Measurements from ENCODE around the gene DEDD.
A peak's percentile ranks its signal among the peaks of the same experiment; 100 is the strongest.
"Not testable (repeated sequence)": the region's sequence is repeated elsewhere in the genome, so short reads cannot be mapped to it uniquely, and the experiment has no call there.

The DEDD gene

GRCh38 chr1:161130266-161130665, 2.2 kb downstream of the DEDD start:
- no peak for DNase-seq (ENCODE audit: low read depth, low spot score)
- H3K27ac ChIP-seq: no peak overlapping the region

DNA sequence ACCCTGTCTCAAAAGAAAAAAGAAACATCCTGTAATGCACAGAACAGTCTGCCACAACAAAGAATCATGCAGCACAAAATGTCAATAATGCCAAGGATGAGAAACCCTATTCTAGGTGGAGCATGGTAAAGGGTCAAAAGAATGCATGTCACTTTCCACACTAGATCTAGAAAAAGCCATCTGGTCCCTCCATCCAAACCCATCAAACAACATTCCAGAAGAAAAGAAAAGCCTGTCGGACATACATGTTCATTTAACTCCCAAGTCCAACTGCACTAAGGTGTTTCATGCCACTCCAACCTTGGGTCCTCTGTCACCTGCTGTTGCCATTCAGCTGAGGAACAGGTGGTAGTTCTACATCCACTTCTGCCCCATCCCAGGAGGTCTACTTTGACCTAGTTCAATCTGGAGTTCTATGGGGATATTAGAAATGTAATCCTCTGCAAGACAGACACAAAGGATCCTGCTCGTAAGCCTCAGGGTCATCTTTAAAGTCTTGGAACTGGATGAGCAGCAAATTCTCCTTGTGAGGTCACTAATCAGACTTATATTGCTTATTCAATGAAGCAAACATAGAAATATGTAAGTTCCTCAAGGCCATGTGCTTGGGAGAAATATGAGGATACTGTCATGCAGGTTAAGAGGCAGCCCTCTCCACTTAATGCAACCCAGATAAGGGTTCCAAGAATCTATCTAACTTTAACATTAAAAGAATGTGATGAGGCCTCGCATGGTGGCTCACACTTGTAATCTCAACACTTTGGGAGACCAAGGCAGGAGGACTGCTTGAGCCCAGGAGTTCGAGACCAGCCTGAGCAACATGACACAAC, 3.7 kb downstream of the DEDD start:
- no peak overlapping the region for H3K27ac ChIP-seq
- no peak for DNase-seq (ENCODE audit: low read depth, low spot score)

DNA sequence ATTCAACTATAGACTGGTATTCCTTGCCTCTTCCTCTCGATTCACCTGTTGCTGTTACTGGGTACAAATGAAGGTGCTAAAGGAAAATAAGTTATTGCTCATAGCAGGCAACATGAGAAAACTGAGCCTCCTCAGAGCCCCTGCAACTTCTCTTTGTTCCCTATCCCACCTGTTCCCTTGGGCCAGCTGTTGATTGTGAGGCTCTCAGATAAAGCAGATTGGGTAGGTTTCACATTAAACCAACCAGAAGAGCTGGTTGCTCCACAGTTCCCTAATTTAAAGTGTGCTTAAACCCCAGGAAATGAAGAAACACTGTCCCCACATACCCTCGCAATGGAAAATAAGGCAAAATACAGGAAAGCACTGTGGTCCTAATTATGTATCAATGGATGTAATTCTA, 4.8 kb downstream of the DEDD start:
- DNase-seq (ENCODE audit: low read depth, low spot score): no peak
- H3K27ac ChIP-seq: no peak overlapping the region

GRCh38 chr1:161122967-161123366, 9.5 kb downstream of the DEDD start:
- peak overlapping the region; percentile 3 for H3K27ac ChIP-seq
- no peak for DNase-seq (ENCODE audit: low read depth, low spot score)

DNA sequence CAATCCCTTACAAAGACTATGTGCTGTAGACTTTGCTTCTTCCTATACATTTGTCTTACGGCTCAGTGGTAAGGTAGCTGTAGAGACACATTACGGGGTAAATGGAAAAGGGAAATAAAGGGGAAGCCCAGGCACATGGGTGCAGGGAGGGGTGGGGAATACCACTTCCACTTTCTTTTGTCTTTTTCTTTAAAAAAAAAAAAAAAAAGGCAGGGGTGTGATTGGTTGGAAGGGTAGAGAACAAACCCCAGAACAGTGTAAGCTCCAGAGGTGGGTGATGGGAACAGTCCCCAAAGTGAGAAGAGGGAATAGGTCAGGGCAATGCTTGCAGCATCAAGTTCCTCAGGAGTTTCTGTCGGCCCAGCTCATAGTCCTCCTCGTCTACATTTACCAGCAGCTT, 10.6 kb downstream of the DEDD start:
- no peak for DNase-seq (ENCODE audit: low read depth, low spot score)
- H3K27ac ChIP-seq: peak overlapping the region; percentile 3

- no peak for DNase-seq (ENCODE audit: low read depth, low spot score)
- H3K27ac ChIP-seq: peak overlapping the region; percentile 97
Measured at GRCh38 chr1:161121042-161121650, 11.3 kb downstream of the DEDD start.

DNA sequence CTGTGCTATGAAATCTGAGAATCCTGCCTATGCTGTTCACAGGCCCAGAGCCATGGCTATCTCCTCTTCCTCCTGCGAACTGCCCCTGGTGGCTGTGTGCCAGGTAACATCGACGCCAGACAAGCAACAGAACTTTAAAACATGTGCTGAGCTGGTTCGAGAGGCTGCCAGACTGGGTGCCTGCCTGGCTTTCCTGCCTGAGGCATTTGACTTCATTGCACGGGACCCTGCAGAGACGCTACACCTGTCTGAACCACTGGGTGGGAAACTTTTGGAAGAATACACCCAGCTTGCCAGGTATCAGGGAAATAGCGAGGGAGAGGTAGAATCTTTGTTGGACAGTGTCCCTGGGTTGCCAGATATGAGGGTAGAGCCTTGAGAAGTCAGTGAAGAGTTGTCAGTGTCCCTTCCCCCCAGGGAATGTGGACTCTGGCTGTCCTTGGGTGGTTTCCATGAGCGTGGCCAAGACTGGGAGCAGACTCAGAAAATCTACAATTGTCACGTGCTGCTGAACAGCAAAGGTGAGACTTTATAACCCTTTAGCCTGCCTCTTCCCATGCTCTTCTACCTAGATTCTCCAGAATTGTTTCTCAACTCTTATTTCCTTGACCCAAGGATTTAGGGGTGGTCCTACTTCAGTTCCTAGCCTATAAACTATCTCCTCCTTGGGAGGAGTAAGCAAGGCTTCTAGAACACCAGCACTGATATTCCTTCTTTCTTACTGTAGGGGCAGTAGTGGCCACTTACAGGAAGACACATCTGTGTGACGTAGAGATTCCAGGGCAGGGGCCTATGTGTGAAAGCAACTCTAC, 13.2 kb downstream of the DEDD start:
- H3K27ac ChIP-seq: peak overlapping the region; percentile 97
- DNase-seq (ENCODE audit: low read depth, low spot score): peak; percentile 84

GRCh38 chr1:161117759-161118581, 14.5 kb downstream of the DEDD start, which contains the start of the genes NIT1 and PFDN2:
Gene NIT1, plus strand, starts transcription at chr1:161118105. Its CDS starts 72 bp downstream, at chr1:161118177.
Gene PFDN2, minus strand, starts transcription at chr1:161118037. Its CDS starts 11 bp downstream, at chr1:161118026.
- no peak for DNase-seq (ENCODE audit: low read depth, low spot score)
- H3K27ac ChIP-seq: peak within 1 kb of the TSS; percentile 97

DNA sequence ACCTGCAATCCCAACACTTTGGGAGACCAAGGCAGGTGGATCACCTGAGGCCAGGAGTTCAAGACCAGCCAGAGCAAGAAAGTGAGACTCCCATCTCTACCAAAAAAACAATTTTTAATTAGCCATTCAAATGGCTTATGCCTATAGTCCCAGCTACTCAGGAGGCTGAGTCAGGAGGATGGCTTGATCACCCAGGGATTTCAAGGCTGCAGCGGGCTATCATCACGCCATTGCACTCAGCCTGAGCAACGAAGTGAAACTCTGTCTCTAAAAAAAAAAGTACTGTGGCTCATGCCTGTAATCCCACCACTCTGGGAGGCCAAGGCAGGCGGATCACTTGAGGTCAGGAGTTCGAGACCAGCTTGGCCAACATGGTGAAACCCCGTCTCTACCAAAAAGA, 16.5 kb downstream of the DEDD start:
- not testable (repeated sequence) for DNase-seq (ENCODE audit: low read depth, low spot score)
- peak overlapping the region; percentile 97 for H3K27ac ChIP-seq

GRCh38 chr1:161115132-161115711, 17.2 kb downstream of the DEDD start:
- H3K27ac ChIP-seq: peak overlapping the region; percentile 97
- peak; percentile 99 for DNase-seq (ENCODE audit: low read depth, low spot score)

- no peak for DNase-seq (ENCODE audit: low read depth, low spot score)
- peak overlapping the region; percentile 97 for H3K27ac ChIP-seq
Measured at GRCh38 chr1:161114556-161114955, 17.9 kb downstream of the DEDD start.

- DNase-seq (ENCODE audit: low read depth, low spot score): no peak
- H3K27ac ChIP-seq: peak overlapping the region; percentile 97
Measured at GRCh38 chr1:161113915-161114314, 18.6 kb downstream of the DEDD start.

DNA sequence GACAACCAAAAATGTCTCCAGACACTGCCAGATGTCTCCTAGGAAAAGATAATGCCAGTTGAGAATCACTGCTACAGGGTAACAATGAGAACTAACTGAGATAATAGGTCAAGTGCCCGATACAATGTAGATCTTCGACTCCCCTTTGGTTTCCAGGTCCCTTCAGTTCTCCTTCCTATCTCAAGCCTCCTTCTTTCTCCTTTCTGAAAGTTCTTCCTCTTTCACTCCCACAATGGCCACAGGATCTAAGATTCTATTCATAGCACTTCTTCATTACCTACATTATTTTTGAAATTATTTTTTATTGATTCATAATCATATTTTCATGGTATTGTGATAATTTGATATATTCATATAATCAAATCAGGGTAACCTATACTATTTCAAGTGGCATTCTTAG, 20.9 kb downstream of the DEDD start:
- no peak for DNase-seq (ENCODE audit: low read depth, low spot score)
- peak overlapping the region; percentile 97 for H3K27ac ChIP-seq

DNA sequence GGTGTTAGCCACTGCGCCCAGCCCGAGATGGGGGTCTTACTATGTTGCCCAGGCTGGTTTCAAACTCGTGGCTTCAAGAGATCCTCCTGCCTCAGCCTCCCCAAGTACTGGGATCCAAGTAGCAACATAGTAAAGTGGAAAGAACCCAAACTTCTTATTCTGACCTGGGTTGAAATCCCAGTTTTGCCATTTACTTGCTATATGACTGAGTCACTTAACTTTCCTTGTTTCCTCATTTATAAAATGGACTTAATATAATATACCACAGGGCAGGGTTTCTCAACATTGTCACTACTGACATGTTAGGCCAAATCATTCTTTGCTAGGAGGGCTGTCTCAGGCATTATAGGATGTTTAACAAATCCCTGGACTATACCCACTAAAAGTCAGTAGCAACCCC, 21.4 kb downstream of the DEDD start:
- peak overlapping the region; percentile 97 for H3K27ac ChIP-seq
- no peak for DNase-seq (ENCODE audit: low read depth, low spot score)

DNA sequence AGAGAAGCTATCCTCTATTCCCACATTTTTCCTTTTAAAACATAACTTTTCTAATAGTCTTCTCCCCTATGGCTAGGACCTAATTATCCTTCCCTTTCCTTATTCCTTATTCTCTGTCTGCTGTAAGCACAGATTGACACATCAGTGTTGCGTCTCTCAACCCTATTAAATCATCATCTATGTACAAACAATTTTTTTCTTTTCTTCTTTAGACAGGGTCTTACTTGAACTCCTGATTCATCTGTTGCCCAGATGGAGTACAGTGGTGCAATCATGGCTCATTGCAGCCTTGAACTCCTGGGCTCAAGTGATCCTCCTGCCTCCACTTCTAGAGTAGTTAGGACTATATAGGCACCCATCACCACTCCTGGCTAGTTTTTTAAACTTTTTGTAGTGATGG, 26.0 kb downstream of the DEDD start:
- H3K27ac ChIP-seq: no peak overlapping the region
- DNase-seq (ENCODE audit: low read depth, low spot score): no peak

DNA sequence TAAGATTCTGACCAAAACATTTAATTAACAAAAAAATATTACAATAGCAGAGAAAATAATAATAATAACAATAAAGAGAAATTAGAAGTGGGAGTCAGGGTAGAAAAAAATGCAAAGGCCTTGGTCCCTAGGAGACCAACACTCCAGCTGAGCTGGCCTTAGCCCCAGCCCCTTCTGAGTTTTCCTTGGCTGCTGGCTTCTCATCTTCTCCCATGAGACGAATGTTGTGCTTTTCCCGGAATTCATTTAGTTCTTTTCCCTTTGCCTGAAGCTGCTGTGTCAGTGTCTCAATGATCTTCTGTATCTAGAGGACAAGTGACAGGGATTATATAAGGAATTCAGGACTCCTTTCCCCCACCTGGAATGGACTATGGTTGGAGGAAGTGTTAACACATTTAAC, 31.9 kb downstream of the DEDD start:
- DNase-seq (ENCODE audit: low read depth, low spot score): no peak
- H3K27ac ChIP-seq: no peak overlapping the region

GRCh38 chr1:161099090-161099802, 33.2 kb downstream of the DEDD start:
- peak overlapping the region; percentile 51 for H3K27ac ChIP-seq
- no peak for DNase-seq (ENCODE audit: low read depth, low spot score)

DNA sequence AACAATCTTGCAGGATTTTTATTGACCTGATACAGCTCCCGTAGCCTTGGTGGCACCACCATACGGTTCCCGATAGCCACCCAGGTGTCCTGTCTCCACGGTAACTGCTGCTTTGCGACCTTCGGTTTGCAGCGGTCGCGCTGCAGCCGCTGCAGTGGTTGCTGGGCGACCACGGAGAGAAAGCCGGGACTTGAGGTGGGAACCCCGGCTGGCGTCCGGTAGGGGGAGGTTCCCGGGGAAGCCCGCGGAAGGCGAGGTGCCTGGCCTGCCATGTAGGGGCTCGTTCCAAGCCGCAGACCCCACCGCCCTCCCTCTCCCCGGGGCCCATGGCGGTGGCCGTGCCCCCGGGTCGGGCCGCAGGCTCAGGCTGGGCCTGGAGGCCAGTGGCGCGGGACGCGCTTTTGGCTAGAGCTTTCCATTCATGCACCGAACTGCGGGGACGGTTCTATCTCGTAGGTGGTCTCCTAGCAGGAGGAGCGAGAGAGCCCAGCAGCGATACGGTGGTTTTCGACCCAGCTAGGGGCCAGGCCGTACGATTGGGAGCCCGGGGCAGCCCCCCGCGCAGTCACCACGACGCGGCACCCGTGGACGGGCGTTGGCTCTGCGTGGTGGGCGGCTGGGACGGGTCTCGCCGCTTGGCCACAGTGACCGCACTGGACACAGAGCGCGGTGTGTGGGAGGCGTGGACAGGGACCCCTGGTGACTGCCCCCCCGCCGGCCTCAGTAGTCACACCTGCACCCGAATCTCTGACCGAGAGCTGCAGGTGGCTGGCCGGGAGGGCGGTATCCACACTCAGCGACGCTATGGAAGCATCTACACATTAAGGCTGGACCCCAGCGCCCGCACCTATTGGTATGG, 34.0 kb downstream of the DEDD start, which contains the start of gene KLHDC9:
KLHDC9 (plus strand) TSS at position 152 of the 859 bp plus-strand sequence; CDS start at position 327, 175 bp downstream.
- no peak for DNase-seq (ENCODE audit: low read depth, low spot score)
- H3K27ac ChIP-seq: peak within 1 kb of the TSS; percentile 51

All from epithelial cell of prostate (primary cell).